ENCODE results near the gene FALEC.

DNA sequence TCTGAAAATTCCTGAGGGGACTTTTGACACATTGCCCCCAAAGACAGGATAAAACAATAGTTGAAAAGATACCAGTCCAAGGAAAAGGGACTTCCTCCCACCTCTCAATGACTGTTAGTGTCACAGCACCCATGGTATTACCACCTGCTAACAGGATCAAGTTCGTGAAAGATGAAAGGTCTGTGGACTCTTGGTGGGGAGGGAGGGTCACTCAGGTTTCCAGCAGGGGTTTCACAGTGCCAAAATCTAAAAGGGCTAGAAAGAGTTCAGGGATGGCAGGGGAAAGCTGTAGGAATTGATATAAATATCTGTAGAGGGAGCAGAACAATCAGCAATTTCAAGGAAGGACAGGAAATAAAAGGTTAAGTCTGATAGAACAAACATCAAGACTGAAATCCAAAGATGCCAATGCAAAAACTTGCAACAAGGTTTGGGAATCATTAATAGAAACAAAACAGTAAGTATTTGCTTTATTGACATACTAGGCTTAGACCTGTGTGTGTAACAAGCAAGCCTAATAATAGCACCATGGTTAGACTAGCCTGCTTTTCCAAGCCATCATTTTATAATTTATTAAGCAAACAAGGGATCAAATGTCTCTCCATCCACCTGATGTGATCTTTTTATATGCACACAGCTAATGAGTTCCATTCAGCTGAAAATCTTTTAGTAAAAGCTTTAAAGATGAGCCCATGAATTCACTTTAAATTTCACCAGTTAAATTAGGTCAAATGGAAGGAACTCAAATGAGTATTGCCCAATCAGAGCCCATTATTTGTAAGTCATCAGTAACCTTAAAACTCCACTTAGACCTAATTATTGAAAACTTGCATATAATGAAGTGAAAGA lies 60.2 kb downstream of the FALEC start:
- TF ChIP-seq, protein P1, sequence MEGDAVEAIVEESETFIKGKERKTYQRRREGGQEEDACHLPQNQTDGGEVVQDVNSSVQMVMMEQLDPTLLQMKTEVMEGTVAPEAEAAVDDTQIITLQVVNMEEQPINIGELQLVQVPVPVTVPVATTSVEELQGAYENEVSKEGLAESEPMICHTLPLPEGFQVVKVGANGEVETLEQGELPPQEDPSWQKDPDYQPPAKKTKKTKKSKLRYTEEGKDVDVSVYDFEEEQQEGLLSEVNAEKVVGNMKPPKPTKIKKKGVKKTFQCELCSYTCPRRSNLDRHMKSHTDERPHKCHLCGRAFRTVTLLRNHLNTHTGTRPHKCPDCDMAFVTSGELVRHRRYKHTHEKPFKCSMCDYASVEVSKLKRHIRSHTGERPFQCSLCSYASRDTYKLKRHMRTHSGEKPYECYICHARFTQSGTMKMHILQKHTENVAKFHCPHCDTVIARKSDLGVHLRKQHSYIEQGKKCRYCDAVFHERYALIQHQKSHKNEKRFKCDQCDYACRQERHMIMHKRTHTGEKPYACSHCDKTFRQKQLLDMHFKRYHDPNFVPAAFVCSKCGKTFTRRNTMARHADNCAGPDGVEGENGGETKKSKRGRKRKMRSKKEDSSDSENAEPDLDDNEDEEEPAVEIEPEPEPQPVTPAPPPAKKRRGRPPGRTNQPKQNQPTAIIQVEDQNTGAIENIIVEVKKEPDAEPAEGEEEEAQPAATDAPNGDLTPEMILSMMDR (IDR thresholded peaks at IDR 0.05), result no peak
- TF ChIP-seq POLR2A (IDR thresholded peaks at IDR 0.05), result no peak

All from heart left ventricle (tissue), 13 donors.